BLaER1 (cell line): ENCODE data around the gene PPP3CB.

Experiments used
- H3K27ac ChIP-seq: shearing (Covaris generic); formaldehyde crosslinking; 2 replicates; pipeline ENCODE4 v1.8.1; 2022
- H3K27me3 ChIP-seq: shearing (Covaris generic); formaldehyde crosslinking; 2 replicates; pipeline ENCODE4 v1.8.1; 2022
- H3K36me3 ChIP-seq: shearing (Covaris generic); formaldehyde crosslinking; 2 replicates; pipeline ENCODE4 v1.8.1; 2022
- H3K4me1 ChIP-seq: shearing (Covaris generic); formaldehyde crosslinking; 2 replicates; pipeline ENCODE4 v1.8.1; 2022
- H3K4me2 ChIP-seq: shearing (Covaris generic); formaldehyde crosslinking; 2 replicates; pipeline ENCODE4 v1.8.1; 2022
- H3K4me3 ChIP-seq: shearing (Covaris generic); formaldehyde crosslinking; 2 replicates; pipeline ENCODE4 v1.8.1; 2022
- H3K9ac ChIP-seq: shearing (Covaris generic); formaldehyde crosslinking; 2 replicates; pipeline ENCODE4 v1.8.1; 2022
- H3K9me3 ChIP-seq: shearing (Covaris generic); formaldehyde crosslinking; 2 replicates; pipeline ENCODE4 v1.8.1; 2022
- H4K20me1 ChIP-seq: shearing (Covaris generic); formaldehyde crosslinking; 2 replicates; pipeline ENCODE4 v1.8.1; 2022
- Cebpa-rat ChIP-seq: shearing (Covaris generic); IDR thresholded peaks from 2 replicates; pipeline ENCODE4 v1.8.1; 2022

Gene PPP3CB

DNA sequence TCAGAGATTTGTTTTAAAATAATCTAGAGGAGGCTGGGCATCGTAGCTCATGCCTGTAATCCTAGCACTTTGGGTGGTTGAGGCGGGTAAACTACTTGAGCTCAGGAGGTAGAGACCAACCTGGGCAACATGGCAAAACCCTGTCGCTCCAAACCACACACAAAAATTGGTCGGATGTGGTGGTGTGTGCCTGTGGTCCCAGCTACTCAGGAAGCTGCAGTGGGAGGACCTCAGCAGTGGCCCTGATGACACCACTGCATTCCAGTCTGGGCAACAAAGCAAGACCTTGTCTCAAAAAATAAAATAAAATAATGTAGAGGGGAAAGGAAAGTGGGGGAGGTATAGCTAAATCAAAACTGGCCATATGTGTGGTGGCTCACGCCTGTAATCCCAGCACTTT, 13.9 kb upstream of the PPP3CB start:
- H3K36me3 ChIP-seq = peaks cover 6% of the 10 kb centered on the region; the same call in 1 of the 2 replicates
- TF ChIP-seq Cebpa-rat = no peak
- no peak overlapping the region for H3K4me2 ChIP-seq
- H3K9ac ChIP-seq = no peak overlapping the region
- no peak overlapping the region for H3K4me3 ChIP-seq
- H4K20me1 ChIP-seq = no peaks in the 10 kb centered on the region
- H3K9me3 ChIP-seq = no peaks in the 10 kb centered on the region
- H3K27ac ChIP-seq = no peak overlapping the region
- no peaks in the 10 kb centered on the region for H3K27me3 ChIP-seq
- H3K4me1 ChIP-seq = no peaks in the 10 kb centered on the region

- H3K27me3 ChIP-seq = no peaks in the 10 kb centered on the region
- no peak overlapping the region for H3K4me2 ChIP-seq
- no peaks in the 10 kb centered on the region for H4K20me1 ChIP-seq
- no peak overlapping the region for H3K27ac ChIP-seq
- no peak overlapping the region for H3K9ac ChIP-seq
- no peak overlapping the region for H3K4me3 ChIP-seq
- peaks cover 12% of the 10 kb centered on the region; the same call in 1 of the 2 replicates for H3K36me3 ChIP-seq
- no peaks in the 10 kb centered on the region for H3K9me3 ChIP-seq
- peaks cover 6% of the 10 kb centered on the region for H3K4me1 ChIP-seq
- no peak for TF ChIP-seq Cebpa-rat
Observed at GRCh38 chr10:73506491-73506890, 10.7 kb upstream of the PPP3CB start.

GRCh38 chr10:73506074-73506473, 10.2 kb upstream of the PPP3CB start:
- no peaks in the 10 kb centered on the region for H3K9me3 ChIP-seq
- TF ChIP-seq Cebpa-rat = no peak
- no peaks in the 10 kb centered on the region for H3K27me3 ChIP-seq
- no peak overlapping the region for H3K4me2 ChIP-seq
- no peak overlapping the region for H3K4me3 ChIP-seq
- no peak overlapping the region for H3K9ac ChIP-seq
- H4K20me1 ChIP-seq = no peaks in the 10 kb centered on the region
- H3K27ac ChIP-seq = no peak overlapping the region
- peaks cover 12% of the 10 kb centered on the region; the same call in 1 of the 2 replicates for H3K36me3 ChIP-seq
- peaks cover 10% of the 10 kb centered on the region for H3K4me1 ChIP-seq

- Histone ChIP-seq H3K27ac (no peak overlapping the region), H3K4me3 (no peak overlapping the region), H3K27me3 (no peaks in the 10 kb centered on the region), H3K9ac (no peak overlapping the region), H3K36me3 (peaks cover 30% of the 10 kb centered on the region), H3K4me1 (peaks cover 10% of the 10 kb centered on the region), H3K4me2 (no peak overlapping the region), H4K20me1 (no peaks in the 10 kb centered on the region), H3K9me3 (no peaks in the 10 kb centered on the region)
- TF ChIP-seq Cebpa-rat = no peak
Observed at GRCh38 chr10:73503037-73503436, 7.2 kb upstream of the PPP3CB start.

- no peak for TF ChIP-seq Cebpa-rat
- Histone ChIP-seq H3K27ac (no peak overlapping the region), H3K4me2 (peak overlapping the region; percentile 52), H3K27me3 (no peaks in the 10 kb centered on the region), H3K4me3 (no peak overlapping the region), H3K36me3 (peaks cover 35% of the 10 kb centered on the region), H4K20me1 (no peaks in the 10 kb centered on the region), H3K9ac (no peak overlapping the region), H3K9me3 (no peaks in the 10 kb centered on the region), H3K4me1 (peaks cover 20% of the 10 kb centered on the region)
Observed at GRCh38 chr10:73501651-73502050, 5.8 kb upstream of the PPP3CB start.

GRCh38 chr10:73497623-73498022, 1.8 kb upstream of the PPP3CB start:
- H3K27me3 ChIP-seq = no peaks in the 10 kb centered on the region
- no peaks in the 10 kb centered on the region for H3K9me3 ChIP-seq
- H3K4me3 ChIP-seq = no peak overlapping the region
- no peak overlapping the region for H3K4me2 ChIP-seq
- H3K36me3 ChIP-seq = peaks cover 23% of the 10 kb centered on the region
- H3K9ac ChIP-seq = no peak overlapping the region
- no peak overlapping the region for H3K27ac ChIP-seq
- no peak for TF ChIP-seq Cebpa-rat
- H4K20me1 ChIP-seq = peaks cover 26% of the 10 kb centered on the region
- H3K4me1 ChIP-seq = peaks cover 48% of the 10 kb centered on the region

GRCh38 chr10:73495226-73495883, 469 bp downstream of the PPP3CB start:
- TF ChIP-seq Cebpa-rat = no peak
- Histone ChIP-seq H3K27ac (peak overlapping the region; percentile 92), H3K4me3 (peak overlapping the region; percentile 81)

GRCh38 chr10:73494877-73495225, 973 bp downstream of the PPP3CB start:
- peaks cover 47% of the 10 kb centered on the region for H4K20me1 ChIP-seq
- H3K4me1 ChIP-seq = peaks cover 39% of the 10 kb centered on the region
- peak overlapping the region; percentile 92 for H3K27ac ChIP-seq
- H3K9me3 ChIP-seq = no peaks in the 10 kb centered on the region
- peak overlapping the region; percentile 81 for H3K4me3 ChIP-seq
- H3K4me2 ChIP-seq = peak overlapping the region; percentile 88
- peak overlapping the region; percentile 90 for H3K9ac ChIP-seq
- no peaks in the 10 kb centered on the region for H3K27me3 ChIP-seq
- H3K36me3 ChIP-seq = peaks cover 28% of the 10 kb centered on the region
- TF ChIP-seq Cebpa-rat = no peak

More at GRCh38 chr10:73495226-73495883, 469 bp downstream of the PPP3CB start:
- Histone ChIP-seq H3K4me2 (peak overlapping the region; percentile 88), H3K9me3 (no peaks in the 10 kb centered on the region), H4K20me1 (peaks cover 42% of the 10 kb centered on the region), H3K27me3 (no peaks in the 10 kb centered on the region), H3K4me1 (peaks cover 39% of the 10 kb centered on the region), H3K9ac (peak overlapping the region; percentile 90), H3K36me3 (peaks cover 31% of the 10 kb centered on the region)

GRCh38 chr10:73494213-73494612, 1.6 kb downstream of the PPP3CB start:
- peaks cover 39% of the 10 kb centered on the region for H3K4me1 ChIP-seq
- H3K9me3 ChIP-seq = no peaks in the 10 kb centered on the region
- H3K27me3 ChIP-seq = no peaks in the 10 kb centered on the region
- TF ChIP-seq Cebpa-rat = no peak
- peaks cover 53% of the 10 kb centered on the region for H4K20me1 ChIP-seq
- H3K9ac ChIP-seq = 0 out of 2 replicates have a peak overlapping the region, but pooled peaks have one; percentile 90
- H3K36me3 ChIP-seq = peaks cover 22% of the 10 kb centered on the region
- peak overlapping the region; percentile 92; the same call in 1 of the 2 replicates for H3K27ac ChIP-seq
- peak overlapping the region; percentile 81; the same call in 1 of the 2 replicates for H3K4me3 ChIP-seq
- peak overlapping the region; percentile 88 for H3K4me2 ChIP-seq

- Histone ChIP-seq H3K4me3 (0 out of 2 replicates have a peak overlapping the region, but pooled peaks have one; percentile 81), H3K9ac (0 out of 2 replicates have a peak overlapping the region, but pooled peaks have one; percentile 90), H3K27me3 (no peaks in the 10 kb centered on the region), H3K4me2 (peak overlapping the region; percentile 88), H3K4me1 (peaks cover 39% of the 10 kb centered on the region), H3K36me3 (peaks cover 18% of the 10 kb centered on the region), H3K27ac (no peak overlapping the region; the same call in 1 of the 2 replicates), H4K20me1 (peaks cover 58% of the 10 kb centered on the region), H3K9me3 (no peaks in the 10 kb centered on the region)
- TF ChIP-seq Cebpa-rat = no peak
Observed at GRCh38 chr10:73493781-73494180, 2.0 kb downstream of the PPP3CB start.
